KG1 (cell line): ENCODE measurements around the gene GPRIN1.
"Not testable (repeated sequence)": the region's sequence is repeated elsewhere in the genome, so short reads cannot be mapped to it uniquely, and the experiment has no call there.

Experiments
- DNase-seq: peaks from one replicate; lab custom pipeline; 2025; lab: John Stamatoyannopoulos, UW

Gene GPRIN1

DNA sequence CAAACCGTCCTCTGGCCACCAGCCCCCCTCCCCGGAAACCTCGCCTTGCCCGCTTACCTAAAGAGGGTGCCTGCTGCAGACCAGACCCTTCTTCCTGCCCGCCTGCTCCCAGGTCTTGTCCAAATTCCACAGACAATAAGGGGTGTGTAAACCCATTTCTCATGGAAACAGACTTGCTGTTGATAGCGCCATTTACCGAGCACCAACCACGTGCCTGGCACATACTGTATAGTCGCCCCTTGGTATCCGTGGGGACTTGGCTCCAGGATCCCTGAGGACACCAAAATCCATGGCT is 35.7 kb downstream of the GPRIN1 start:
- DNase-seq, result no peak

- DNase-seq, result peak; percentile 2
Observed at GRCh38 chr5:176573564-176574296, 36.2 kb downstream of the GPRIN1 start.

- no peak for DNase-seq
Observed at GRCh38 chr5:176570044-176570443, 39.9 kb downstream of the GPRIN1 start.

- no peak for DNase-seq
Observed at GRCh38 chr5:176568657-176569056, 41.3 kb downstream of the GPRIN1 start.

- no peak for DNase-seq
Observed at GRCh38 chr5:176565760-176566288, 44.1 kb downstream of the GPRIN1 start.

- DNase-seq, result no peak
Observed at GRCh38 chr5:176564002-176564401, 46.0 kb downstream of the GPRIN1 start.

DNA sequence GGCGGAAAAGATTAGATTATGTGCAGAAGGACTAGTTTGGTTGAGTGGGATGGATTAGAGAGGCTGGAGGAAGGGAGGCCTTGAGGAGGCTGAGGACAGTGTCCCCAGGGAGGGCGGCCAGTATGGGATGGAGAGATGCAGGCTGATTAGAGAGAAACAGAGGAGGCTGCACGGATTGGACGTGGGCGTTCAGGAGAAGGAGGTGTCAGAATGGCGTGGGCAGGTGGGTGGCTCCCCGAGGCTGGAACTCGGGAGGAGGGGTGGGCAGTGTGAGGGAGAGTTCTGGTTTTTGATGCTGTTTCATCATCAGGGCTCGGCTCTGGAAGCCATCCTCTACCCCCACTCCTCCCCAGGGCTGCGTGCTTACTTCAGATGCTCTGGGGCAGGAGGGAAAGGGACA is 47.8 kb downstream of the GPRIN1 start:
- DNase-seq, result no peak

DNA sequence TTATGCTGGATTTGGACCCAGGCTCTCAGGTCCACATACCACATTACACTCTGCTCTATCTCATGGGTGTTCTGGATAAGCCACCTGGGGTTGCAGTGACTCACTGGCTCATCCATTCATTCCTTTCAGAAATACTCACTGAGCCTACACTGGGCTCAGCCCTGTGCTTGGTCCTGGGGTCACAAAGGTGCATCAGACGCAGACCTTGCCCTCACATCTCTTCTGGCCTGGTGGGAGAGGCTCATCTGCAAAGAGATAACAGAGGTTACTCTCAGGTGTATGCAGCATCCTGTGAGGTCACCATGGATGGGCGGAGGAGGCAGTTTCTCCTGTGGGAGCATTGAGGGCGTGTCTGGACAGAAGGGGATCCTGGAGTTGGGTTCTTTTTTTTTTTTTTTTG is 48.7 kb downstream of the GPRIN1 start:
- DNase-seq, result no peak

DNA sequence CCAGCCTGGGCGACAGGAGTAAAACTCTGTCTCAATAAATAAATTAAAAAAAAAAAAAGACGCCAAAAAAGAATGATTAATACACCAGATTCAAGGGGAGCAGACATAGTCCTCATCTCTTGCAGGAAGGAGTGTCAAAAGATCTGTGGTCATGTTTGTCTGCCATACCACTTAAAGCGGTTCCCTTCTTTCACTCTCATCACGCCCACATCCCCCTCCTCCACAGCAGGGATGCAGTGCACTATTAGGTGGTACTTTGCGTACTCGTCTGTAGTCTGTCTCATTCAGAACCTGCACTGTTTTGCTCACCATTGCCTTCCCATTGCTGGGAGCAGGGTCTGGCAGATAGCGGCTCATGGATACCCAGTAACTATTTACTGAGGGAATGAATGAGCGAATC is 49.6 kb downstream of the GPRIN1 start:
- no peak for DNase-seq

GRCh38 chr5:176559683-176560082 is 50.3 kb downstream of the GPRIN1 start:
- no peak for DNase-seq

DNA sequence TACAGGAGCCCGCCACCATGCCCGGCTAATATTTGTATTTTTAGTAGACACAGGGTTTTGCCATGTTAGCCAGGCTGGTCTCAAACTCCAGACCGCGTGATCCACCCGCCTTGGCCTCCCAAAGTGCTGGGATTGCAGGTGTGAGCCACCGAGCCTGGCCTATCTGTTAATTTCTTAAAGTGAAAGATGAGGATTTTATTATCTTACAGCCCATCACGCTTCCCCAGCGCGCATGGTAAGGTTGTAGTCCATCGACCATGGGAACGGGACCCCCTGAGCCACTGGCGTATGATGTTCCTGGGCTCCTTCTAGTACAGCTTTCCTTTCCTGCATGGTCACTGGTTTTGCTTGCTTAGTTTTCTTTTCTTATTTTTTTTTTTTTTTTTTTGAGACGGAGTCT is 52.1 kb downstream of the GPRIN1 start:
- no peak for DNase-seq

GRCh38 chr5:176553260-176554085 is 56.5 kb downstream of the GPRIN1 start:
- no peak for DNase-seq

- DNase-seq, result no peak
Observed at GRCh38 chr5:176552332-176552869, 57.6 kb downstream of the GPRIN1 start.

DNA sequence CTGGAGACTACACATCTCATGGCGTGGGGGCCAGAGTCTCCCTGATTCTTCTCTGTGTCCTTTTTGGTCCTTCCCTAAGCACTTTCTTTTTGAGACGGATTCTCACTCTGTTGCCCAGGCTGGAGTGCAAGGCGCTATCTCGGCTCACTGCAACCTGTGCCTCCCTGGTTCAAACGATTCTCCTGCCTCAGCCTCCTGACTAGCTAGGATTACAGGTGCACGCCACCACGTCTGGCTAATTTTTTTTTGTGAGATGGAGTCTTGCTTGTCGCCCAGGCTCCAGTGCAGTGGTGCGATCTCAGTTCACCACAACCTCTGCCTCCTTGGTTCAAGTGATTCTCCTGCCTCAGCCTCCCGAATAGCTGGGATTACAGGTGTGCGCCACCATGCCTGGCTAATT is 59.0 kb downstream of the GPRIN1 start:
- DNase-seq, result not testable (repeated sequence)

DNA sequence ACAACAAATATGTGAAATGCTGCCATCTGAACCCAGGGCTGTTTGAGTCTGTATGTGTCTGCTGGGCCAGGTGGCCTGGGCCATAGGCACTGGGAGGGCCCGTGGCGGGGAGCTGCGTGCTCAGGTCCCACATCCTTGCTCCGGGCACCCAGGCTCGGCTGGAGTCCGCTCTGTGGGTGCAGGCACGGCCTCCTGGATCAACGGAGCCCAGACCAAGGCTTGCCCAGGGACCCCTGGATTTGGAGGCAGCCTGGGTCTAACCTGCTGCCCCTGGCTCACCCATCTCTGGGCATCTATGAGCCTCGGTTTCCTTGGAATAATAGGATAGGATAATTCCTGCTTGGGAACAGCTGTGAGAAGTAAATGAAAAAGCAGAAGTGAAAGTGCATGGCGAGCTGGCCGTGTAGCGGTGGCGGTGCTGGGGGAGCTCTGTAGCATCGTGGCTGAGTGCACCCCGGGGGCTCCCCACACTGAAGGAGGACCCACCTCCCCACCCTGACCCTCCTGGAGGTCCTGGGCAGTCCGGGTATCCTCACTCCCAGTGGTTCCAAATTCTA is 59.6 kb downstream of the GPRIN1 start:
- DNase-seq, result no peak

GRCh38 chr5:176549871-176550270 is 60.1 kb downstream of the GPRIN1 start:
- DNase-seq, result no peak

DNA sequence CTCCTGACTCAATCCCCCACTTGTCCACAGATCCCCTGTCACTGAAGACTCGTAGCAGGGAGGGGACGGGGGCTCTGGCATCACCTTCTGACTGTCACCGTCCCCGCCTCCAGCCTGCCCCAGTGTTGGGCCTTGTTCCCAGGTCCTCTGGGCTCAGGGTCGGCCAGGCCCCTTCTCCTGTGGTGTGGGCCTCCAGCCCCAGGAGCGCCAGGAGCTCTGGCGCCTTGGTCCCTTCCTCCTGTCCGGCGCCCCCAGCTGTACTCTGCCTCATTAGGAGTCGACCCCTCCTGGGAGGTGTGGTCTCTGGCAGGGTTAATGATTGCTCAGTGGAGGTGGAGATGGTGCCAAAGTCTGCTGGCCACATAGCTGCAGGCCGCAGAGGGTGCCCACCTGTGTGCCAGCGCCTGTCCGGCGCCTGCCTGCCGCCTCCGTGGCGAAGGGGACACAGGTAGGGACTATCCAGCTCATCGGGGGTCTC is 61.0 kb downstream of the GPRIN1 start, which contains the start of gene CDHR2:
Gene CDHR2, plus strand, starts transcription at position 376 of the 478 bp plus-strand sequence. CDS start 16,011 bp downstream, outside the sequence.
- no peak for DNase-seq

GRCh38 chr5:176547802-176548201 is 62.2 kb downstream of the GPRIN1 start:
- DNase-seq, result no peak
